OCI-LY7 (cell line): Measurements from ENCODE around the gene SPATA32. TPM values are rescaled to one million over a fixed set of nuclear protein-coding genes. Genes with fewer than 3 reads are reported as not detected.

Experiments used
- BruUV-seq: library from RNA; stranded (reverse); fragments of 400-500 nt; replicated peaks from 2 replicates; lab custom pipeline; 2021; lab: Mats Ljungman, UMichigan
- CTCF ChIA-PET: fragments of 300-600 bp; sonication (Branson Sonifier 250); formaldehyde crosslinking; loops from one replicate; lab custom pipeline; 2022; ENCODE audit warnings: antibody characterized with exemption; ENCODE audit not compliant: unreplicated experiment; lab: Charles Lee
- POLR2A ChIA-PET: fragments of 300-600 bp; sonication (Branson Sonifier 250); formaldehyde crosslinking; loops from one replicate; lab custom pipeline; 2022; ENCODE audit warnings: antibody characterized with exemption; lab: Charles Lee
- DNase-seq: peaks from one replicate; pipeline ENCODE4 v3.0.0-alpha.2; 2015; ENCODE audit warnings: low spot score
- H2AFZ ChIP-seq: fragments of 200-600 bp; sonication (generic), shearing (Covaris generic); 2 replicates; pipeline ENCODE4 v1.6.1; 2014; ENCODE audit warnings: mild to moderate bottlenecking, antibody characterized with exemption, low read length, moderate library complexity
- H3K27ac ChIP-seq: fragments of 200-600 bp; sonication (generic); 2 replicates; pipeline ENCODE4 v1.5.1; 2014; ENCODE audit warnings: mixed run types, low read depth, mild to moderate bottlenecking, moderate library complexity, low read length, inconsistent platforms; ENCODE audit not compliant: poor library complexity, severe bottlenecking
- H3K36me3 ChIP-seq: fragments of 200-600 bp; sonication (generic); 2 replicates; pipeline ENCODE4 v1.6.1; 2014; ENCODE audit warnings: mild to moderate bottlenecking, antibody characterized with exemption, low read length, moderate library complexity, mixed read lengths; ENCODE audit not compliant: insufficient read depth
- H3K4me1 ChIP-seq: fragments of 200-600 bp; sonication (generic); 2 replicates; pipeline ENCODE4 v1.5.1; 2014; ENCODE audit warnings: mild to moderate bottlenecking, low read length; ENCODE audit not compliant: insufficient read depth, poor library complexity, severe bottlenecking
- H3K4me2 ChIP-seq: fragments of 200-600 bp; sonication (generic); 2 replicates; pipeline ENCODE4 v1.6.1; 2014; ENCODE audit warnings: mild to moderate bottlenecking, low read length
- H3K4me3 ChIP-seq: fragments of 200-600 bp; sonication (generic); 2 replicates; pipeline ENCODE4 v1.5.1; 2014; ENCODE audit warnings: mild to moderate bottlenecking, low read depth, low read length; ENCODE audit not compliant: poor library complexity, severe bottlenecking
- H3K79me2 ChIP-seq: fragments of 200-600 bp; sonication (generic); 2 replicates; pipeline ENCODE4 v1.6.1; 2016; ENCODE audit warnings: low read depth, mild to moderate bottlenecking, low read length, moderate library complexity, mixed read lengths; ENCODE audit not compliant: insufficient read depth
- H3K9me2 ChIP-seq: fragments of 200-600 bp; sonication (generic); 2 replicates; pipeline ENCODE4 v1.6.1; 2016; ENCODE audit warnings: mild to moderate bottlenecking, low read length, mixed read lengths; ENCODE audit not compliant: insufficient read depth
- H3K9me3 ChIP-seq: fragments of 200-600 bp; sonication (generic); 2 replicates; pipeline ENCODE4 v1.6.1; 2014; ENCODE audit warnings: mild to moderate bottlenecking, mixed run types, low read length, mixed read lengths
- H4K20me1 ChIP-seq: fragments of 200-600 bp; sonication (generic); 2 replicates; pipeline ENCODE4 v1.6.1; 2014; ENCODE audit warnings: mild to moderate bottlenecking, antibody characterized with exemption, low read length, moderate library complexity, mixed read lengths; ENCODE audit not compliant: insufficient read depth
- CTCF ChIP-seq: fragments of 200-600 bp; sonication (generic); conservative IDR thresholded peaks from 2 replicates; pipeline ENCODE4 v1.5.1; 2014; ENCODE audit warnings: mild to moderate bottlenecking, antibody characterized with exemption, low read length, moderate library complexity, mixed read lengths
- EZH2phosphoT487 ChIP-seq: fragments of 200-600 bp; sonication (generic); IDR thresholded peaks from 2 replicates; pipeline ENCODE4 v1.6.1; 2018; ENCODE audit warnings: low read depth, borderline replicate concordance, mild to moderate bottlenecking, mixed run types, antibody characterized with exemption, low read length, moderate library complexity, mixed read lengths
- intact Hi-C: fragments of 100-400 bp; cut with micrococcal nuclease; formaldehyde crosslinking; loops from one replicate; pipeline ENCODE4 v1.10.0; 2022; ENCODE audit not compliant: unreplicated experiment
- total RNA-seq, 2 experiments: library from RNA; depleted of rRNA in 1 of 2; stranded (reverse); fragments of >200 nt in 1 of 2; shearing (Covaris generic) in 1 of 2; gene quantifications; 2 replicates each; pipeline ENCODE4 v1.2.3, GENCODE V29; 2014 to 2022

Gene SPATA32
- total RNA-seq, 2 experiments from 2014 or later = not detected

- no TSS peak for BruUV-seq
- intact Hi-C loops = no loop called here
- peaks cover 53% of the 10 kb centered on the region for H3K36me3 ChIP-seq
- peak overlapping the region; percentile 6 for H3K4me3 ChIP-seq
- H3K9me2 ChIP-seq = no peaks in the 10 kb centered on the region
- H3K4me2 ChIP-seq = peak overlapping the region; percentile 55
- CTCF ChIA-PET = interaction anchor here (0.6 to 0.7 kb wide), 2 partner anchors 31 to 455 kb away, joined by 3 to 6 read pairs; no protein-coding TSS in a partner anchor
- H3K9me3 ChIP-seq = no peaks in the 10 kb centered on the region
- H3K79me2 ChIP-seq = peaks cover 86% of the 10 kb centered on the region
- H4K20me1 ChIP-seq = no peaks in the 10 kb centered on the region
- peaks cover 77% of the 10 kb centered on the region for H3K4me1 ChIP-seq
- TF ChIP-seq CTCF (0 out of 2 replicates have a peak, but pooled peaks have one; percentile 1), EZH2phosphoT487 (no peak)
- peak overlapping the region; percentile 58 for H3K27ac ChIP-seq
- POLR2A ChIA-PET = no interaction called here
- no peak overlapping the region for H2AFZ ChIP-seq
- no peak for DNase-seq
Measured at GRCh38 chr17:45308016-45308365, 46.1 kb upstream of the SPATA32 start.

DNA sequence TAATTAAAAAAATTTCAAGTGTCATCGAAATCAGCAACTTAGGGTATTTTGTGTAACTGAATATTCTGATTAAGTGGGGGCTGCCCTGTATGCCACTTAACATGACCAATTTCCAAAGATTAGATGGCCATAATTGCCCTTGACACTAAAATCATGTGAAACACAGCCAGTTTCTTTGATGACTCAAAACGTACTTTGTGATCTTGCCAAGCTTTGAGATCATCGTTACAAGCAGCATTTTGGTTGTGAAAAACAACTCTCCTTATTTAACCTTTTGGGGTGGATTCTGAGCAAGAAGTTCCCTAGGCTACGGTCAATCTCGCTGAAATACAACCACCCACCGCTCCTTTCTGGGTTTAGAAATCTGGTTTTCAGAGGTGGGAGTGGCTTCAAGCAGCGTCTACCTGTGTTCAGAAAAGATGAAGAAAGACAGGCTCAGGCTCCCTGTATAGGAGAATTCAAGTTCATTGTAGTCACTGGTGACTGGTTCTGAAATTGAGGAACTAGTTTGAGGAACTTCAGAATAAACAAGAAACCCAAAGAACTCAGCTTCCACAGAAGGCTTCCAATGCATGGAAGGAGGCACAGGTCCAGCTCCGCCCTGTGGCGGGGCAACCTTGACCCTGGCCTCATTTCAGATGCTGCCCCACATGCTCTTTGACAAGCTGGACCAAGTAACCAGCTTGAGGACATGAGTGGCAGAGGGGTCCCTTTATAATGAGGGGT lies 45.6 kb upstream of the SPATA32 start:
- intact Hi-C loops = no loop called here
- TF ChIP-seq EZH2phosphoT487 = no peak
- TF ChIP-seq CTCF = peak; percentile 37; the same call in 1 of the 2 replicates
- H3K4me2 ChIP-seq = peak overlapping the region; percentile 55
- H3K4me3 ChIP-seq = peak overlapping the region; percentile 6
- BruUV-seq = no TSS peak
- peak; percentile 77 for DNase-seq
- peaks cover 77% of the 10 kb centered on the region for H3K4me1 ChIP-seq
- no peaks in the 10 kb centered on the region for H3K9me2 ChIP-seq
- H2AFZ ChIP-seq = no peak overlapping the region
- no peaks in the 10 kb centered on the region for H4K20me1 ChIP-seq
- H3K27ac ChIP-seq = peak overlapping the region; percentile 58
- CTCF ChIA-PET = interaction anchor here (0.6 kb wide), 1 partner anchor 456 kb away, joined by 3 read pairs; no protein-coding TSS in a partner anchor
- POLR2A ChIA-PET = no interaction called here
- H3K79me2 ChIP-seq = peaks cover 83% of the 10 kb centered on the region
- no peaks in the 10 kb centered on the region for H3K9me3 ChIP-seq
- H3K36me3 ChIP-seq = peaks cover 53% of the 10 kb centered on the region

DNA sequence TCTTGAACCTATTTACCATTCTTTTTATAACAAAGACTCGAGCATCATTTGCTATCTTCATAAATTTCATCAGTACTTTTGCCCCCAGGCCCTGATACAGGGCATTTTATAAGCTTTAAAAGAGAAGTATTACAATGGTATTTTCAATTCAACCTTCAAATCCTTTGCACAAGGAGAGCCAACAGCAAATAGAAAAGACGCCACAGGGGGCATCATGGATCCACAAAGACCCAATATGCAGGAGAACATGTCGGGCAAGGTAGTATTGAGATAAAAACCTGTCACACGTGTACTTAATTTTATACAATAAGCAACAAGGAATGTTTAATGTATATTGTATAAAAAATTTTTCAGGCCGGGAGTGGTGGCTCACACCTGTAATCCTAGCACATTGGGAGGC lies 44.7 kb upstream of the SPATA32 start:
- H3K4me1 ChIP-seq = peaks cover 77% of the 10 kb centered on the region
- H2AFZ ChIP-seq = no peak overlapping the region
- no TSS peak for BruUV-seq
- H3K27ac ChIP-seq = no peak overlapping the region
- intact Hi-C loops = no loop called here
- H3K79me2 ChIP-seq = peaks cover 83% of the 10 kb centered on the region
- no peaks in the 10 kb centered on the region for H4K20me1 ChIP-seq
- CTCF ChIA-PET = interaction anchor here (0.6 kb wide), 1 partner anchor 20 kb away, joined by 3 read pairs; no protein-coding TSS in a partner anchor
- TF ChIP-seq CTCF (peak; percentile 61), EZH2phosphoT487 (no peak)
- H3K4me3 ChIP-seq = no peak overlapping the region
- H3K4me2 ChIP-seq = no peak overlapping the region
- H3K36me3 ChIP-seq = peaks cover 49% of the 10 kb centered on the region
- no peak for DNase-seq
- no peaks in the 10 kb centered on the region for H3K9me3 ChIP-seq
- H3K9me2 ChIP-seq = no peaks in the 10 kb centered on the region
- POLR2A ChIA-PET = no interaction called here
